GM15510 (cell line): Measurements from ENCODE around the gene DDR2.

Source experiments
- POLR2A ChIP-seq: IDR thresholded peaks from 3 replicates; pipeline ENCODE4 v1.6.1; 2011; ENCODE audit warnings: borderline replicate concordance; ENCODE audit not compliant: insufficient read length; ENCODE audit errors: extremely low read depth

Gene DDR2

DNA sequence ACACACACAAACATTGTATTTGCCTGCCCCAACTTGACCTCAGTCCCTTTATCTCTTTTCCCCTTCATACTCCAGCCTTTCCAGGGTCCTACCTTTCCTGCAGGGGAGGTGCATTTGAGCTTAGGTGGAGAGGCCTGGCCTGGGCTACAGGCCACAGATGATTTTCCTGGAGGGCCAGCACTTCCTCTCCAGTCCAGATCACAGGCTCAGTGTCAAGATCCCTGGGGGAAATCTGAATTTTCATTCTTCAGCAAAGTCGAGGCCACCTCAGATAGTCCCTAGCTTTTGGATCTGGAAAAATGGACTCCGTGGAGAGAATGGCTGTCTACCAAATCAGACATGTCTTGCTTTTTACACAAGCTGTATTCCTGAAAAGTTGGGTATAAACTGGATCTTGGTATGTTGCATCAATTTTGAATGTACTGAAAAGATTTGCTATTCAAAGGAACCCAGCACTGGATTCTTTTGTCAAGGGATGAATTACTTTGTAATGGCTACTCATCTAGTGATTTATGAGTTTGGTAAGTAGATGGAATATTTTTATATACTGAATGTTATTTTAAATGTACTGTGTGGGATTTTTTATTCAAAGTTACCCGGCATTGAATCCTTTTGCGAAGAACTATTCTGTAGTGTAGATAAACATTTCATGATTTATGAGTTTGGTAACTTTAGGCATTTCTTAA, 78.7 kb downstream of the DDR2 start:
- no peak for TF ChIP-seq POLR2A

DNA sequence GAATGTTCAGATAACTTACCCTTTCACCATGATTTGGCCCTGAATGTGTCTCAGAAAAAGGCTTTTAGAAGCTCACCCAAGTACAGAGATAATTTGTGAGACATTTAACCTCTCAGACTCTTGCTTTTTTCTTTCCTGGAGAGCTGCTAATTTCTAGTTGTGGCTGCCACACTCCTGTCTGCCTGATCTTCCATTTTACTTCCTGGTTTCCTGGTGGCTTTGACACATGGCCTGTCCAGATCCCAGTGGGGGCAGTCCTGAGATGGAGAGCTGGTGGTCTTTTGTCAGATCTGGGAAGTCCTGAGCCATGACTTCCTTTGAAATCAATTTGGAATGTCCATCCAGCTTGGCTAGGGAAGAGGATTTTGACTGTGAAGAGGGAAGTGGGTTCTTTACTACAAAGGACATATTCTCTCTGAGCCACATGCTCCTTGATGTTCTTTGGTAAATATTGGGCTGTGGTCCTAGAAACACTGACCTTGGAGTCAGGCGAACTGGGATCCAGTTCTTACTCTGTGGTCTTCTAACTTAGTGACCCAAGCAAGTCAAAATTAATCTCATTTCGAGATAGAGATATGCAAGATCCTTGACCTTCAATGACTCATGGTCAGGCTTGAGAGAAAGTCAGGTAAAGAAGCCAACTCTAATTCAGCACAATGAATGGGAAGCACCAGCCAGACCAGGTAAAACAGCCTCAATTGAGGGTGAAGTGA, 80.2 kb downstream of the DDR2 start:
- TF ChIP-seq POLR2A = no peak

DNA sequence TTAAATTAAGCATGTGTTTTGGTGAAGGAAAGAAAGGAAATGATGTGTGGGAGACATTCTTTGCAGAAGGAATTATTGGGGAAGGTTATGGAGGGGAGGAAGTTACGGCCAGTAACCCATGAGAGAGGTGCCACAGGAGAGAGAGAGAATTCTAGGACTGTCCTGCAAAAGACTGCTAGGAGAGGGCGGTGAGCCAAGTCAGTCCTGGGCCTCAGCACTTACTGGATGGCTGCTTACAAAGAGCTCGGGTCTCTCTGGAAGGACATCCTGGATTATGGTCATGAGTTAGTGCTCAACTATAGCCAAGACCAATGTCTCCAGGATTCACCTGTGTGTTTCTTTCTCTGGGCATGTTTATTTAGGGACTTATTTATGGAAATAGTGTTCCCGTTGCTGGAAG, 83.9 kb downstream of the DDR2 start:
- no peak for TF ChIP-seq POLR2A

DNA sequence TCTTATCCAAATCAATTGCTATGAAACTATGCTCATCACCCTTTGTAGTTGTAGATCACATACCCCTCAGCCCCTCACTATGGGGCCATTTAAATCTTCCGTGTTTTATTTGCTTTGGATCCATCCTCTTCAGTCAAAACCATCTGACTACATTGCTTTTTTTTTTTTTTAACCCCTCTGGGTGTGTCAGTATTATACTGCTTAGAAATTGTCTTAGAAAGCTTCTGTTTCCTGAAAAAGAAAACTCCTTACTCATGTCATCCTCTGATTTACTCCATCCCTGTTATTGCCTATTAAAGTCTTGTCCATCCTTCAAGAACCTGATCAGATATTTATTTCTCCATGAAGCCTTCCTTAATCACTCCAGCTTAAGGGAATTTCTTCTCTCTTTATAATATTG, 84.3 kb downstream of the DDR2 start:
- TF ChIP-seq POLR2A = no peak

DNA sequence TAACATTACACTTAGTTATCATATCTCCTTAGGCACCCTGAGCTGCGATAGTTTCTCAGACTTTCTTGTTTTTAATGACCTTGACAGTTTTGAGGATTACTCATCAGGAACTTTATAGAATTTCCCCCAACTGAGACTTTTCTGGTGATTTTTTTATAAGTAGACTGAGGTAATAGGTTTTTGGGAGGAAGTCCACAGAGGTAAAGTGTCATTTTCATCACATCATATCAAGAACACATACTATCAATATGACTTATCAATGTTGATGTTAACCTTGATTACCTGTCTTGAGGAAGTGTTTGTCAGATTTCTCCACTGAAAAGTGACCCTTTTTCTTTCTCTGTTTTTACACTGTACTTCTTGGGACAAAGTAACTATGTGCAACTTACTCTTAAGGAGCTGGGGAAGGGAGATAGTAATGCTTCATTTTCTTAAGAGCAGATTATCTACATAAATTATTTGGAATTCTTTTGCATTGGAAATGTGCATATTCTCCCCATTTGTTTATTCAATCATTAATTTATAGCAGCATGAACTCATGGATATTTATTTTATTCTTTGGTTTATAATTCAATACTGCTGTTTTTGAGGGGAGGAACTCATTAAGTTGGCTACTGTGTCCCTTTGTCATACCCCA, 85.4 kb downstream of the DDR2 start:
- no peak for TF ChIP-seq POLR2A

DNA sequence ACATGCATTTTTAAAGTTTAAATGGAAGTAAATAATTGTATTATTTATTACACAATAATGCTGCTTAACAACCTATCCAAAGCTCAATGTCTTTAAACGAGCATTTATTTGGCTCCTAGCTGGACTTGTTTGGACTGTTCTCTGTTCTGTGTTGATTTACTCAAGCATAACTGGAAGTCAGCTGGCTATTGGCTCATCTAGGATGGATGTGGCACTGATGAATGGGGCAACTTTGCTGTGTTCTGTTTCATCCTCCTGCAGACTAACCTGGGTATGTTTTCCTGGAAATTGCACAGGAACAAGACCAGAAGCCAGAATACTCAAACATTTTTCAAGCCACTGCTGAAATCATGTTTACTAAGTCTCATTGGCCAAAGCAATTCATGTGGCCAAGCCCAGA, 87.4 kb downstream of the DDR2 start:
- no peak for TF ChIP-seq POLR2A

DNA sequence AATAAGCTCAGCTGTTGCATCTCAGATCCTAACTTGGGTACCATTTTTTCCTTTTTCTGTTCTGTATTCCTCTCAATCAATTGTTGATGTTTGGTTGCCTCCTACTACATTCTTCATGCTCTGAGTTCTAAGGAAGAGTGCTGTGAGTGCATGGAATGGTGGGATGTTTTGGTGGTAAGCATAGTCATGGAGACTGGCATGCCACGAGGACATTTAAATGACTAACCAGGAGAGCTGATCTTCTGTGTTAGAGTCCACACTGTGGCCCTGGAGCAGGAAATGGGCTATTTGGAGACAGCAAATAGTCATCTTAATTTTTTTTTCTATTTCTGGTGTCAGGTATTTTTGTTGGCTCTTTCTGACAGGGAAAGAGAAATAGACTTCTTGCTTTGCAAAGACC, 88.7 kb downstream of the DDR2 start:
- no peak for TF ChIP-seq POLR2A

DNA sequence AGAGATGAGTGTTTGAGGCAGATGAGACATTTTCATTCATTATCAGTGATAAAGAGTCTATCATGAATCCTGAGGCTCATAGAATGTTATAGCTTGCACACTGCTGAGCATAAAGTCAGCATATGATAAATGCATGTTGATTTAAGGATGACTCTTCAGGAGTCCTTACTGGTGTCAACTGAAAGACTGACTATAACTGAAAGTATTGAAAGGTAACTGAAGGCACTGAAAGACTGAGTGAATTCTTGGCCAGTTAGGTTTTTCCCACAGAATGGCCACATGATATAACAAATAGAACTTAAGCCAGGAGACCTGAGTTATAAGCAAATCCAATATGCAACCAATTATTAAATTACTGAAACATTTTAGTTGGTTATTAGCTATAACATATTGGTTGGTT, 89.2 kb downstream of the DDR2 start:
- no peak for TF ChIP-seq POLR2A

DNA sequence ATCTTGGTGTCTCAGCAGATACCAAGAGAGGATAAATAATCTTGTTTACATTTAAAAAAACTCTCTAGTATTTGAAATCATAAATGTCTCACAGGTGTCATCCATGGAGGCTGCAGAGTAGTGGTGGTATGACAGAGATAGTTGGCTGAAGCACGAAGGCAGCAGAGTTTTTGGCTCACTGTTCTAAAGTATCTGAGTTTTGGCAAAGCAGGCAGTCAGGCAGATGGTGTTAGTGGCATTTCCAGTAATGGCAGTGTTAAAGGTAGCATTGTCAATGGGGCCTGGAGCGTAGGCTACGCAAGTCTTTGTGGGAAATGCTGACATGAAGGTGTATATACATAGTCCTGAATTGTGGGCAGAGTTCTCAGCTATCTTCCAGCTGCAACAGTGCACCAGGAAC, 89.8 kb downstream of the DDR2 start:
- no peak for TF ChIP-seq POLR2A

DNA sequence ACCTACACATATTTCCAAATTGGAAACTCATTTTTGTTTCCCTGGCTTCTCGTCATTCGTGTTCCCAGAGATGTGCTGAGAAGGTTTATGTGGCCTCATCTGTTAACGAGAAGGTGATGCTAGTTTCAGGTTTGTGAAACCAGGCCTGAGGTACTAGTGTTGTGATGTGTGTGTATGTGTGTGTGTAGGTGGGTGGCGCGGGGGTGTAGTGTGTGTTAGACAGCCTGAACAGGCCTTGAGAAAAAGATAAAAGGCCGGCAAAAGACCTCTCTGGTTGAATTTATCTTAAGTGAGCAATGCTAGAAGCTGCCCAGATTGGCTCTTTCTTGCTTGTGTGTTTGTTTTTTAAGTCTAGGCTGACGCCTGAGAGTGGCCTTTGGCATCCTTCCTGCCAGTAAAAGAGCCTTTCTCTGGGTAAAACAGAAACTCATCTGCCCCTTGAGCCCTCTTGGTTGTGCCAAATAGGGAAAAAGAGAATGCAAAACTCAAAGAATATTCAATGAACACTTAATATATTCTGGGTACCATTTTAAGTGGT, 92.4 kb downstream of the DDR2 start:
- TF ChIP-seq POLR2A = no peak

DNA sequence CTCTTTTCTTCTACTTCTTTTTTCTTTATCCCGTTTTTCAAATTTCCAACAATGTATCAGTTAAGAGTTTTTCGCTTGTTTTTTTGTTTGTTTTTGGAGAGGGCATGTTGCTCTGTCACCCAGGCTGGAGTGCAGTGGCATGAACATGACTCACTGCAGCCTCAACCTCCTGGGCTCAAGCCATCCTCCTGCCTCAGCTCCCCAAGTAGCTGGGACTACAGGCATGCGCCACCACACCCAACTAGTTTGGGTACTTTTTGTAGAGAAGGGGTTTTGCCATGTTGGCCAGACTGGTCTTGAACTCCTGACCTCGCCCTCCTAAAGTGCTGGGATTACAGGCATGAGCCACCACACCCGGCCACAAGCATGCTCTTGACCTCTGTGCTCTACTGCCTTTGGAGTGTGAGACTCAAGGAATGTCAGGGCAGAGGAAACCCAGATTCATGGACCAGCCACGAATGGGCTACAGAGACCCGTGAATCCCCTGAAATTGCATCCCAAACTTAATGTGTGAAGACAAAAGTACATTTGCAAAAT, 93.1 kb downstream of the DDR2 start:
- TF ChIP-seq POLR2A = no peak

DNA sequence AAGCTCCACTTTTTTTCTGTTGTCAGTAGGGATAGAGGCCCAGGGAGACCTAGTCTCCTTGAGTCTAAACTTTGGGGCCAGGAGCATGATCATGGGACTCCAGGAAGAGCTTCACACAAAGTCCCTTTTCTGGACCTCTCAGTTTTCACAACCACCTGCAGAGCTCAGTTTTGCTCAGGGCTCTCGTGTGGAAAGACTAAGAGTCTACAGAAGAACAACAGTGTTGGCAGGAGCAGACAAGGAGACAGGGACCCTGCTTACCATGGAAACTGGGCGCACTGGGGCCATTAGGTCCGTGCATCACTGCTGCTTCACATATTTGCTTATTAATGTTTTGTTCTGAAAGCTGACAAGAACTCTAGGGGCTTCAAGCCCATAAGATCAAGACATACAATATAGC, 94.3 kb downstream of the DDR2 start:
- no peak for TF ChIP-seq POLR2A

DNA sequence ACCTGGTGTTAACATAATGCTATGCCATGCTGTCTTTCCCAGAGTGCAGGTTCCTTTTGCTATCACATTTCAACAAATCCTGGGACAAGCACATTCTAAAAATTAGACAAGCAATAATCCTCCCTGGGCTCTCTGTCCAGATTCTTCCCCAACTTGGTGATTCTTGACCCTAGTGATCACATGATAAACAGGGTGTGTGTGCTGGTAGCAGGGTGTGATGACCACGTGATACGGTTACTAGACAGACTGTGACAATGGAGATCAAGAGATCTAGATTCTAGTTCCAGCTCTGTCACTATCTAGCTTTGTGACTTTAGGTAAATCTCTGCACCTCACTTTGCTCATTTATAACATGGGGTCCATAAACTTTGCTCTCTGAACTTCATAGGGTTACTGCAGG, 96.3 kb downstream of the DDR2 start:
- TF ChIP-seq POLR2A = no peak

DNA sequence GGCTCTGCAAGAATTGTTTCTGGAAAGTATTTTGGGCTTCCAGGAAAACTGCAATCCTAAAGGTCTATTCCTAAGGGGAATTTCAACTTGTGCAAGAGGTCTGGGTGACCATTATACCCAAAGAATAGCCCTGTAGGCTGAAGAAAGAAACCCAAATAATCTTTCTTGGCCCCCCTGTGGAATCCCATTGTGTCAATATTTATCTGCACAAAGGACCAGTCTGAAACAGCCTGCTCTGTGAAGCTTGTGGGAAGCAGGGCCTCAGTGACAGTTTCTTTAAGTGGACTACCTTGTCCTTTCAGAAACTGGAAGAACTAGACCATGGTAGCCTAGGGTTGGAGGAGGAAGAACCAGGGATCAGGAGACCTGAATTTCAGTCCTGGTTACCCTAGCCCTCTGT, 99.8 kb downstream of the DDR2 start:
- TF ChIP-seq POLR2A = no peak

DNA sequence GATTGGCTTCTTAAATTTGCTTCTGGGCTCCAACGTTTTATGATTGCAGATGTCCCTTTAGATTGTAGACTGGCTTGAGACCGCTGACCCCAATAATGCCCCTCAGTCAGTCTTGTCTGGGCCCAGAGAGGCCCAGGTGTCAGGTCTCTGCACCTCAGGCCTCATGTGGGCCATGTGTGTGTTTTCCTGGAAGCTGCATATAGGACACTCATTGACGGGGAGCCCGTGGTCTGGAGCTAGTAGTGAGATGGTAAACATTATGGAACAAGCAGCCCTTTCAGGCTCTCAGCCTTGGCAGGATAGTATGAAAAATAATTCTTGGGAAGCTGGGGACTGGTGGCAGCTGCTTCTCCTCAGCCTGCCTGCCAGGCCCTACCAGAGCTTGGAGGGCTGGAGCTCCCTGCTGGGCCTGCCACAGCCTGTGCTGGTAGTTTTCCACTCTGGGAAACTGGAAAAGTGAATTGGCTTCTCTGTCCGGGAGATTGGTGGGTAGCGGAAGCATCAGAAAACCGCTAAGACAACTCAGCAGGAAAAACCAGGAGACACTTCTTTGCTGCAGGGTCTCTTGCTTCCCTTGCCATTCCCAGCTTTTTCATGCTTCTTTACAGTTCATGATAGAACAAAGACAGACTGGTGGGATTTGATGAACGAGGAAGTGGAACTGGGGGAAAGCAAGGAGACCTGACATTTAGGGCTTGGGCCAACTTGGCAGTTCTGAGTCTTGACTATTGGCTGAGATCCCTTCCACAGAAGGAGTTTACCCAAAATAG, 100.5 kb downstream of the DDR2 start:
- TF ChIP-seq POLR2A = no peak
